Measurements from ENCODE around the gene ENTPD1.
A peak's percentile ranks its signal among the peaks of the same experiment; 100 is the strongest.

Gene ENTPD1

GRCh38 chr10:95830044-95830443, 74.1 kb downstream of the ENTPD1 start:
- H3K36me3 ChIP-seq (ENCODE audit: control insufficient read depth, insufficient read depth, low read length): no peaks in the 10 kb centered on the region
- no peak overlapping the region for H3K27ac ChIP-seq (ENCODE audit: low read depth, low read length)
- no peak overlapping the region for H3K9ac ChIP-seq (ENCODE audit: low read length)
- H3K27me3 ChIP-seq (ENCODE audit: control insufficient read depth, insufficient read depth, low read length): no peaks in the 10 kb centered on the region
- H3K4me1 ChIP-seq (ENCODE audit: control insufficient read depth, insufficient read depth, low read length): no peaks in the 10 kb centered on the region
- no peak overlapping the region for H3K4me3 ChIP-seq (ENCODE audit: low read length)

- no peak overlapping the region for H3K9ac ChIP-seq (ENCODE audit: low read length)
- H3K27ac ChIP-seq (ENCODE audit: low read depth, low read length): no peak overlapping the region
- no peak overlapping the region for H3K4me3 ChIP-seq (ENCODE audit: low read length)
Observed at GRCh38 chr10:95831076-95831475, 75.1 kb downstream of the ENTPD1 start.

GRCh38 chr10:95831515-95831914, 75.6 kb downstream of the ENTPD1 start:
- Histone ChIP-seq H3K36me3 (ENCODE audit: control insufficient read depth, insufficient read depth, low read length) (no peaks in the 10 kb centered on the region), H3K27ac (ENCODE audit: low read depth, low read length) (no peak overlapping the region), H3K27me3 (ENCODE audit: control insufficient read depth, insufficient read depth, low read length) (no peaks in the 10 kb centered on the region)

More at GRCh38 chr10:95831076-95831475, 75.1 kb downstream of the ENTPD1 start:
- no peaks in the 10 kb centered on the region for H3K4me1 ChIP-seq (ENCODE audit: control insufficient read depth, insufficient read depth, low read length)
- no peaks in the 10 kb centered on the region for H3K36me3 ChIP-seq (ENCODE audit: control insufficient read depth, insufficient read depth, low read length)
- no peaks in the 10 kb centered on the region for H3K27me3 ChIP-seq (ENCODE audit: control insufficient read depth, insufficient read depth, low read length)

GRCh38 chr10:95832216-95833041, 76.5 kb downstream of the ENTPD1 start:
- H3K4me1 ChIP-seq (ENCODE audit: control insufficient read depth, insufficient read depth, low read length): peaks cover 11% of the 10 kb centered on the region
- H3K27me3 ChIP-seq (ENCODE audit: control insufficient read depth, insufficient read depth, low read length): no peaks in the 10 kb centered on the region
- no peaks in the 10 kb centered on the region for H3K36me3 ChIP-seq (ENCODE audit: control insufficient read depth, insufficient read depth, low read length)
- H3K4me3 ChIP-seq (ENCODE audit: low read length): no peak overlapping the region
- no peak overlapping the region for H3K27ac ChIP-seq (ENCODE audit: low read depth, low read length)
- H3K9ac ChIP-seq (ENCODE audit: low read length): no peak overlapping the region

More at GRCh38 chr10:95831515-95831914, 75.6 kb downstream of the ENTPD1 start:
- H3K4me1 ChIP-seq (ENCODE audit: control insufficient read depth, insufficient read depth, low read length): peaks cover 2% of the 10 kb centered on the region
- H3K4me3 ChIP-seq (ENCODE audit: low read length): no peak overlapping the region
- no peak overlapping the region for H3K9ac ChIP-seq (ENCODE audit: low read length)

- Histone ChIP-seq H3K27ac (ENCODE audit: low read depth, low read length) (no peak overlapping the region), H3K36me3 (ENCODE audit: control insufficient read depth, insufficient read depth, low read length) (no peaks in the 10 kb centered on the region), H3K4me3 (ENCODE audit: low read length) (no peak overlapping the region), H3K27me3 (ENCODE audit: control insufficient read depth, insufficient read depth, low read length) (no peaks in the 10 kb centered on the region), H3K9ac (ENCODE audit: low read length) (no peak overlapping the region), H3K4me1 (ENCODE audit: control insufficient read depth, insufficient read depth, low read length) (peaks cover 12% of the 10 kb centered on the region)
Observed at GRCh38 chr10:95833042-95833610, 77.2 kb downstream of the ENTPD1 start.

GRCh38 chr10:95834406-95834805, 78.4 kb downstream of the ENTPD1 start:
- Histone ChIP-seq H3K27me3 (ENCODE audit: control insufficient read depth, insufficient read depth, low read length) (no peaks in the 10 kb centered on the region), H3K9ac (ENCODE audit: low read length) (no peak overlapping the region), H3K4me1 (ENCODE audit: control insufficient read depth, insufficient read depth, low read length) (peaks cover 12% of the 10 kb centered on the region), H3K36me3 (ENCODE audit: control insufficient read depth, insufficient read depth, low read length) (no peaks in the 10 kb centered on the region), H3K27ac (ENCODE audit: low read depth, low read length) (no peak overlapping the region), H3K4me3 (ENCODE audit: low read length) (no peak overlapping the region)

- Histone ChIP-seq H3K4me3 (ENCODE audit: low read length) (no peak overlapping the region), H3K27ac (ENCODE audit: low read depth, low read length) (no peak overlapping the region), H3K9ac (ENCODE audit: low read length) (no peak overlapping the region), H3K27me3 (ENCODE audit: control insufficient read depth, insufficient read depth, low read length) (no peaks in the 10 kb centered on the region), H3K36me3 (ENCODE audit: control insufficient read depth, insufficient read depth, low read length) (no peaks in the 10 kb centered on the region), H3K4me1 (ENCODE audit: control insufficient read depth, insufficient read depth, low read length) (peaks cover 12% of the 10 kb centered on the region)
Observed at GRCh38 chr10:95835149-95835860, 79.3 kb downstream of the ENTPD1 start.

GRCh38 chr10:95835911-95836310, 79.9 kb downstream of the ENTPD1 start:
- Histone ChIP-seq H3K4me3 (ENCODE audit: low read length) (no peak overlapping the region), H3K27ac (ENCODE audit: low read depth, low read length) (no peak overlapping the region), H3K36me3 (ENCODE audit: control insufficient read depth, insufficient read depth, low read length) (no peaks in the 10 kb centered on the region), H3K4me1 (ENCODE audit: control insufficient read depth, insufficient read depth, low read length) (peaks cover 12% of the 10 kb centered on the region), H3K9ac (ENCODE audit: low read length) (no peak overlapping the region), H3K27me3 (ENCODE audit: control insufficient read depth, insufficient read depth, low read length) (no peaks in the 10 kb centered on the region)

- peak overlapping the region; percentile 48 for H3K27ac ChIP-seq (ENCODE audit: low read depth, low read length)
- H3K4me1 ChIP-seq (ENCODE audit: control insufficient read depth, insufficient read depth, low read length): peaks cover 15% of the 10 kb centered on the region
Observed at GRCh38 chr10:95836610-95837355, 80.8 kb downstream of the ENTPD1 start.

GRCh38 chr10:95837356-95837776, 81.4 kb downstream of the ENTPD1 start:
- Histone ChIP-seq H3K4me1 (ENCODE audit: control insufficient read depth, insufficient read depth, low read length) (peaks cover 16% of the 10 kb centered on the region), H3K27ac (ENCODE audit: low read depth, low read length) (peak overlapping the region; percentile 48), H3K27me3 (ENCODE audit: control insufficient read depth, insufficient read depth, low read length) (no peaks in the 10 kb centered on the region), H3K36me3 (ENCODE audit: control insufficient read depth, insufficient read depth, low read length) (no peaks in the 10 kb centered on the region), H3K9ac (ENCODE audit: low read length) (no peak overlapping the region), H3K4me3 (ENCODE audit: low read length) (no peak overlapping the region)

More at GRCh38 chr10:95836610-95837355, 80.8 kb downstream of the ENTPD1 start:
- no peaks in the 10 kb centered on the region for H3K27me3 ChIP-seq (ENCODE audit: control insufficient read depth, insufficient read depth, low read length)
- H3K36me3 ChIP-seq (ENCODE audit: control insufficient read depth, insufficient read depth, low read length): no peaks in the 10 kb centered on the region
- H3K4me3 ChIP-seq (ENCODE audit: low read length): no peak overlapping the region
- H3K9ac ChIP-seq (ENCODE audit: low read length): no peak overlapping the region

DNA sequence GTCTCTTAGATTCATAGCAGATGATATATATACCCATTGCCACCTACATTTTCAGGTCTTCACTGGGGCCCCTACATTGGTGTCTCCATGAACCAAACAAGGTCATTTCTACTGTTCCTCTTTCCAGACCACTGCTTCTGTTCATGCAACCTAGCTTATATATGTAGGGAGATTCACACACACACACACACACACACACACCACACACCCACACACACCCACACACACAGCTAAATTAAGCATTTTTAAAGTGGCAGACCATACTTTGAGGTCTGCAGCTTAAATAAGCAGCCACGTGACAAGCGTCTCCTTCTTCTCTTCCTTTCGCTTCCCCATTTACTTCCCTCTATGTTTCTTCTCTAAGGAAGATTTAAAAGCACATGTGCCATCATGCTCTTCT, 81.8 kb downstream of the ENTPD1 start:
- H3K27ac ChIP-seq (ENCODE audit: low read depth, low read length): no peak overlapping the region
- no peaks in the 10 kb centered on the region for H3K36me3 ChIP-seq (ENCODE audit: control insufficient read depth, insufficient read depth, low read length)
- no peak overlapping the region for H3K4me3 ChIP-seq (ENCODE audit: low read length)
- peaks cover 16% of the 10 kb centered on the region for H3K4me1 ChIP-seq (ENCODE audit: control insufficient read depth, insufficient read depth, low read length)
- no peaks in the 10 kb centered on the region for H3K27me3 ChIP-seq (ENCODE audit: control insufficient read depth, insufficient read depth, low read length)
- H3K9ac ChIP-seq (ENCODE audit: low read length): no peak overlapping the region

GRCh38 chr10:95840121-95840520, 84.2 kb downstream of the ENTPD1 start:
- H3K27me3 ChIP-seq (ENCODE audit: control insufficient read depth, insufficient read depth, low read length): no peaks in the 10 kb centered on the region
- H3K36me3 ChIP-seq (ENCODE audit: control insufficient read depth, insufficient read depth, low read length): peaks cover 2% of the 10 kb centered on the region
- H3K9ac ChIP-seq (ENCODE audit: low read length): no peak overlapping the region
- H3K27ac ChIP-seq (ENCODE audit: low read depth, low read length): no peak overlapping the region
- peaks cover 16% of the 10 kb centered on the region for H3K4me1 ChIP-seq (ENCODE audit: control insufficient read depth, insufficient read depth, low read length)
- no peak overlapping the region for H3K4me3 ChIP-seq (ENCODE audit: low read length)

Data from rectal smooth muscle tissue (tissue), 1 donor.